ENCODE measurements around the gene KRT77. TPM values are rescaled to one million over a fixed set of nuclear protein-coding genes. Genes with fewer than 3 reads are reported as not detected.

Gene KRT77
- total RNA-seq, 1 experiment from 2014 or later, result not detected

- H3K27me3 ChIP-seq (ENCODE audit: low read length), result no peaks in the 10 kb centered on the region
- H3K4me2 ChIP-seq (ENCODE audit: low read depth, low read length, poor library complexity, severe bottlenecking), result no peak overlapping the region
- DNase-seq, result no peak
- no peaks in the 10 kb centered on the region for H3K9me3 ChIP-seq (ENCODE audit: low read length)
- no peak overlapping the region for H2AFZ ChIP-seq (ENCODE audit: low read length)
- no peaks in the 10 kb centered on the region for H3K36me3 ChIP-seq (ENCODE audit: insufficient read depth, low read length)
- no peak overlapping the region for H3K27ac ChIP-seq (ENCODE audit: low read length)
- H3K9me2 ChIP-seq (replicated peaks; ENCODE audit: insufficient read depth, low read length), result no peaks in the 10 kb centered on the region
- H3K4me3 ChIP-seq (ENCODE audit: low read length), result no peak overlapping the region
- no peaks in the 10 kb centered on the region for H3K4me1 ChIP-seq (ENCODE audit: low read length)
- no peaks in the 10 kb centered on the region for H3K79me2 ChIP-seq (ENCODE audit: low read length)
- no peak overlapping the region for H3K9ac ChIP-seq (ENCODE audit: low read length)
- no peaks in the 10 kb centered on the region for H4K20me1 ChIP-seq (ENCODE audit: insufficient read depth, low read depth, low read length)
These were observed 12.8 kb downstream of the KRT77 start for GRCh38 chr12:52690351-52691075.

GRCh38 chr12:52689936-52690335 lies 13.4 kb downstream of the KRT77 start:
- no peaks in the 10 kb centered on the region for H4K20me1 ChIP-seq (ENCODE audit: insufficient read depth, low read depth, low read length)
- no peak overlapping the region for H3K9ac ChIP-seq (ENCODE audit: low read length)
- H3K9me2 ChIP-seq (replicated peaks; ENCODE audit: insufficient read depth, low read length), result no peaks in the 10 kb centered on the region
- no peaks in the 10 kb centered on the region for H3K4me1 ChIP-seq (ENCODE audit: low read length)
- no peak overlapping the region for H3K4me2 ChIP-seq (ENCODE audit: low read depth, low read length, poor library complexity, severe bottlenecking)
- no peaks in the 10 kb centered on the region for H3K79me2 ChIP-seq (ENCODE audit: low read length)
- H3K27ac ChIP-seq (ENCODE audit: low read length), result no peak overlapping the region
- no peak for DNase-seq
- no peak overlapping the region for H2AFZ ChIP-seq (ENCODE audit: low read length)
- H3K4me3 ChIP-seq (ENCODE audit: low read length), result no peak overlapping the region
- H3K27me3 ChIP-seq (ENCODE audit: low read length), result no peaks in the 10 kb centered on the region
- no peaks in the 10 kb centered on the region for H3K9me3 ChIP-seq (ENCODE audit: low read length)
- no peaks in the 10 kb centered on the region for H3K36me3 ChIP-seq (ENCODE audit: insufficient read depth, low read length)

DNA sequence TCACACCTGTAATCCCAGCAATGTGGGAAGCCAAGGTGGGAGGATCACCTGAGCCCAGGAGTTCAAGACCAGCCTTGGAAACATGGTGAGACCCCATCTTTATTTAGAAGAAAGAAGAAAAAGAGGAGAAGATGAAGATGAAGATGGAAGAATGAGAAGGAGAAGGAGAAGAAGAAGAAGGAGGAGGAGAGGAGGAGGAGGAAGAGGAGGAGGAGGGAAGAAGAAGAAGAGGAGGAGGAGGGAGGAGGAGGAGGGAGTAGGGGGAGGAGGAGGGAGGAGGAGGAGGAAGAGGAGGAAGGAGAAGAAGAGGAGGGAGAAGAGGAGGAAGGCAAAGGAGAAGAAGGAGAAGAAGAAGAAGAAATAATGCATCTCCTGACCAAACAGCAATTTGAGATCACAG lies 14.1 kb downstream of the KRT77 start:
- no peaks in the 10 kb centered on the region for H4K20me1 ChIP-seq (ENCODE audit: insufficient read depth, low read depth, low read length)
- H2AFZ ChIP-seq (ENCODE audit: low read length), result no peak overlapping the region
- no peak for DNase-seq
- H3K4me3 ChIP-seq (ENCODE audit: low read length), result no peak overlapping the region
- no peak overlapping the region for H3K4me2 ChIP-seq (ENCODE audit: low read depth, low read length, poor library complexity, severe bottlenecking)
- no peak overlapping the region for H3K9ac ChIP-seq (ENCODE audit: low read length)
- no peaks in the 10 kb centered on the region for H3K9me3 ChIP-seq (ENCODE audit: low read length)
- no peaks in the 10 kb centered on the region for H3K4me1 ChIP-seq (ENCODE audit: low read length)
- H3K27me3 ChIP-seq (ENCODE audit: low read length), result no peaks in the 10 kb centered on the region
- H3K9me2 ChIP-seq (replicated peaks; ENCODE audit: insufficient read depth, low read length), result no peaks in the 10 kb centered on the region
- no peaks in the 10 kb centered on the region for H3K36me3 ChIP-seq (ENCODE audit: insufficient read depth, low read length)
- H3K79me2 ChIP-seq (ENCODE audit: low read length), result no peaks in the 10 kb centered on the region
- H3K27ac ChIP-seq (ENCODE audit: low read length), result no peak overlapping the region

- Histone ChIP-seq H3K9me2 (replicated peaks; ENCODE audit: insufficient read depth, low read length) (no peaks in the 10 kb centered on the region), H3K4me2 (ENCODE audit: low read depth, low read length, poor library complexity, severe bottlenecking) (no peak overlapping the region), H3K9me3 (ENCODE audit: low read length) (no peaks in the 10 kb centered on the region), H3K4me3 (ENCODE audit: low read length) (no peak overlapping the region), H3K36me3 (ENCODE audit: insufficient read depth, low read length) (no peaks in the 10 kb centered on the region), H3K79me2 (ENCODE audit: low read length) (no peaks in the 10 kb centered on the region), H3K4me1 (ENCODE audit: low read length) (no peaks in the 10 kb centered on the region), H2AFZ (ENCODE audit: low read length) (no peak overlapping the region), H3K9ac (ENCODE audit: low read length) (no peak overlapping the region), H4K20me1 (ENCODE audit: insufficient read depth, low read depth, low read length) (no peaks in the 10 kb centered on the region), H3K27ac (ENCODE audit: low read length) (no peak overlapping the region), H3K27me3 (ENCODE audit: low read length) (no peaks in the 10 kb centered on the region)
- DNase-seq, result no peak
These were observed 14.8 kb downstream of the KRT77 start for GRCh38 chr12:52688481-52688880.

GRCh38 chr12:52687497-52688385 lies 15.6 kb downstream of the KRT77 start:
- Histone ChIP-seq H3K4me2 (ENCODE audit: low read depth, low read length, poor library complexity, severe bottlenecking) (no peak overlapping the region), H3K4me1 (ENCODE audit: low read length) (no peaks in the 10 kb centered on the region), H3K27me3 (ENCODE audit: low read length) (no peaks in the 10 kb centered on the region), H3K36me3 (ENCODE audit: insufficient read depth, low read length) (no peaks in the 10 kb centered on the region), H2AFZ (ENCODE audit: low read length) (no peak overlapping the region), H3K4me3 (ENCODE audit: low read length) (no peak overlapping the region), H3K9ac (ENCODE audit: low read length) (no peak overlapping the region), H3K79me2 (ENCODE audit: low read length) (no peaks in the 10 kb centered on the region), H3K9me3 (ENCODE audit: low read length) (no peaks in the 10 kb centered on the region), H3K9me2 (replicated peaks; ENCODE audit: insufficient read depth, low read length) (no peaks in the 10 kb centered on the region), H3K27ac (ENCODE audit: low read length) (no peak overlapping the region), H4K20me1 (ENCODE audit: insufficient read depth, low read depth, low read length) (no peaks in the 10 kb centered on the region)
- DNase-seq, result no peak

GRCh38 chr12:52686756-52687487 lies 16.4 kb downstream of the KRT77 start:
- Histone ChIP-seq H4K20me1 (ENCODE audit: insufficient read depth, low read depth, low read length) (no peaks in the 10 kb centered on the region), H3K4me2 (ENCODE audit: low read depth, low read length, poor library complexity, severe bottlenecking) (no peak overlapping the region), H3K9ac (ENCODE audit: low read length) (no peak overlapping the region), H3K4me3 (ENCODE audit: low read length) (no peak overlapping the region), H3K9me2 (replicated peaks; ENCODE audit: insufficient read depth, low read length) (no peaks in the 10 kb centered on the region), H3K4me1 (ENCODE audit: low read length) (no peaks in the 10 kb centered on the region), H3K9me3 (ENCODE audit: low read length) (no peaks in the 10 kb centered on the region), H3K79me2 (ENCODE audit: low read length) (no peaks in the 10 kb centered on the region), H3K27me3 (ENCODE audit: low read length) (no peaks in the 10 kb centered on the region), H2AFZ (ENCODE audit: low read length) (no peak overlapping the region), H3K36me3 (ENCODE audit: insufficient read depth, low read length) (no peaks in the 10 kb centered on the region), H3K27ac (ENCODE audit: low read length) (no peak overlapping the region)
- no peak for DNase-seq

- no peaks in the 10 kb centered on the region for H3K4me1 ChIP-seq (ENCODE audit: low read length)
- no peak overlapping the region for H3K4me3 ChIP-seq (ENCODE audit: low read length)
- no peaks in the 10 kb centered on the region for H3K36me3 ChIP-seq (ENCODE audit: insufficient read depth, low read length)
- no peak overlapping the region for H3K9ac ChIP-seq (ENCODE audit: low read length)
- no peak overlapping the region for H3K4me2 ChIP-seq (ENCODE audit: low read depth, low read length, poor library complexity, severe bottlenecking)
- no peaks in the 10 kb centered on the region for H4K20me1 ChIP-seq (ENCODE audit: insufficient read depth, low read depth, low read length)
- no peak overlapping the region for H3K27ac ChIP-seq (ENCODE audit: low read length)
- no peak for DNase-seq
- H3K79me2 ChIP-seq (ENCODE audit: low read length), result no peaks in the 10 kb centered on the region
- no peak overlapping the region for H2AFZ ChIP-seq (ENCODE audit: low read length)
- no peaks in the 10 kb centered on the region for H3K9me2 ChIP-seq (replicated peaks; ENCODE audit: insufficient read depth, low read length)
- H3K9me3 ChIP-seq (ENCODE audit: low read length), result no peaks in the 10 kb centered on the region
- H3K27me3 ChIP-seq (ENCODE audit: low read length), result no peaks in the 10 kb centered on the region
These were observed 17.3 kb downstream of the KRT77 start for GRCh38 chr12:52686063-52686462.

DNA sequence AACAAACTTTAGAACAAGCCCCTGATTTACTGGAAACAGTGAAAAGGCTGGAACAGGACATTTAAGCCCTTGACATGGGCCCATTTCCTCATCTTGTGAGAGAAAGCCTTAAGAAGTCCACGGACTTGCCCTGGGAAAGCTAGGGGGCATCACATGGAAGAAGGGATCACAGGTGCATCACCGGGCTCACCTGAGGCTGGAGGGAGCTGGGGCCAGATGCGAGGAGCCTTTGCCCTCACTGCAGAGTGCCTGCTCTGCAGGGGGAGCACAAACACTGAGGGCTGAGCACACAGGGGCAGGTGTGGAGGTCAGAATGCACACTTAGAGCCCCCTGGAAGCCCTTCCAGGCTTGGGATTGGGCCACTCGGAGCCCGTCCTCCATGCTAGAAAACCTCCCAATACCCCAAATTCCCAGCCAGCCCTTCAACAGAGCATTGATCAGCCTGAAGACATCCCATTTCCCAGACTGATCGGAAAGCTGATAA lies 17.9 kb downstream of the KRT77 start:
- no peaks in the 10 kb centered on the region for H3K9me3 ChIP-seq (ENCODE audit: low read length)
- H3K27me3 ChIP-seq (ENCODE audit: low read length), result no peaks in the 10 kb centered on the region
- H3K4me2 ChIP-seq (ENCODE audit: low read depth, low read length, poor library complexity, severe bottlenecking), result no peak overlapping the region
- H3K79me2 ChIP-seq (ENCODE audit: low read length), result no peaks in the 10 kb centered on the region
- H4K20me1 ChIP-seq (ENCODE audit: insufficient read depth, low read depth, low read length), result no peaks in the 10 kb centered on the region
- H3K9me2 ChIP-seq (replicated peaks; ENCODE audit: insufficient read depth, low read length), result no peaks in the 10 kb centered on the region
- H3K4me3 ChIP-seq (ENCODE audit: low read length), result no peak overlapping the region
- H3K27ac ChIP-seq (ENCODE audit: low read length), result no peak overlapping the region
- no peaks in the 10 kb centered on the region for H3K4me1 ChIP-seq (ENCODE audit: low read length)
- no peak overlapping the region for H3K9ac ChIP-seq (ENCODE audit: low read length)
- DNase-seq, result no peak
- H3K36me3 ChIP-seq (ENCODE audit: insufficient read depth, low read length), result no peaks in the 10 kb centered on the region
- H2AFZ ChIP-seq (ENCODE audit: low read length), result no peak overlapping the region
